ENCODE results near the gene PIGU.
"Not testable (repeated sequence)": the region's sequence is repeated elsewhere in the genome, so short reads cannot be mapped to it uniquely, and the experiment has no call there.

Gene PIGU

DNA sequence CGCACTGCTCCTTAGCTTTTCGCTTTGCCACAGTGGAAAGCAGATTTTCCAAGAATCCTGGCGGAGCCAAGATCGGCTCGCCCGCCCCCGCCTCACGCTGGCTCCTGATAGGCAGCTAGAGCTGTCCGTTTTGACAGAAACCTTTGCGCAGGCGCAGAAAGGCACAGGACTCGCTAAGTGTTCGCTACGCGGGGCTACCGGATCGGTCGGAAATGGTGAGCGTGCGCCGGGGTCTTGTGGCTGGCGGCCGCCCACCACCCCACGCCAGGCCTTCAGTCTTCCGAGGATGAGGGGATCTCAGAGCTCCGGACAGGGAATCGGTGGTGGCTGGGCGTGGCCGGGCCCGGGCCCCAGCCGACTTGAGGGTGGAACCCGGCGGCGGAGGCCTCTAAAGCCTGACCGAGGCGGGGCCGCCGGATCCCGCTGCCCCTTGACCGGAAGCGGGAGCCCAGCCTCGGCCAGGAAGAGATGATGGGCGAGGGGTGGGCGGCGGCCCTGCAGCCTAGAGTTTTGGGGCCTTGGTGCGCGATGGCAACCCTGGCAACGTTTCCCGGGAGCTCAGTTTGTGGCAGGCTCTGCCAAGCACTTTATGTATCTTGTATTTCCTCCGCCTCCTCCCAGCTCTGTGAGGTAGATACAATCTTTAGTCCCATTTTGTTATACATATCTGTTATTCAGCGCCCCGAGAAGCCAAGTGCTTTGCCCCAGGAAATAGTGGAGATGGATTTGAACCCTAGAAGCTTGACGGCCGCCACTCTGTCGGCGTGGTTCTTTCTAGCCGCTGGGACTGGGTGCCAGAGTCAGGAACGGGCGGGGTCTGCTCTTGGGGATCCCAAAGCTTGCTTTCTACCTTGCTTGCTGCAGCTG is 160.4 kb downstream of the PIGU start, which contains the start of gene DYNLRB1:
DYNLRB1 (plus strand) TSS at position 176 of the 867 bp plus-strand sequence; CDS start at position 213, 37 bp downstream.
- DNase-seq (ENCODE audit: low read depth), result peak; percentile 88
- TF ChIP-seq, protein P1, sequence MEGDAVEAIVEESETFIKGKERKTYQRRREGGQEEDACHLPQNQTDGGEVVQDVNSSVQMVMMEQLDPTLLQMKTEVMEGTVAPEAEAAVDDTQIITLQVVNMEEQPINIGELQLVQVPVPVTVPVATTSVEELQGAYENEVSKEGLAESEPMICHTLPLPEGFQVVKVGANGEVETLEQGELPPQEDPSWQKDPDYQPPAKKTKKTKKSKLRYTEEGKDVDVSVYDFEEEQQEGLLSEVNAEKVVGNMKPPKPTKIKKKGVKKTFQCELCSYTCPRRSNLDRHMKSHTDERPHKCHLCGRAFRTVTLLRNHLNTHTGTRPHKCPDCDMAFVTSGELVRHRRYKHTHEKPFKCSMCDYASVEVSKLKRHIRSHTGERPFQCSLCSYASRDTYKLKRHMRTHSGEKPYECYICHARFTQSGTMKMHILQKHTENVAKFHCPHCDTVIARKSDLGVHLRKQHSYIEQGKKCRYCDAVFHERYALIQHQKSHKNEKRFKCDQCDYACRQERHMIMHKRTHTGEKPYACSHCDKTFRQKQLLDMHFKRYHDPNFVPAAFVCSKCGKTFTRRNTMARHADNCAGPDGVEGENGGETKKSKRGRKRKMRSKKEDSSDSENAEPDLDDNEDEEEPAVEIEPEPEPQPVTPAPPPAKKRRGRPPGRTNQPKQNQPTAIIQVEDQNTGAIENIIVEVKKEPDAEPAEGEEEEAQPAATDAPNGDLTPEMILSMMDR (IDR thresholded peaks at IDR 0.05; ENCODE audit: low read depth, low read length, missing control alignments), result no peak
- H3K4me3 ChIP-seq (ENCODE audit: low read depth, low read length), result peak within 1 kb of the TSS; percentile 87

DNA sequence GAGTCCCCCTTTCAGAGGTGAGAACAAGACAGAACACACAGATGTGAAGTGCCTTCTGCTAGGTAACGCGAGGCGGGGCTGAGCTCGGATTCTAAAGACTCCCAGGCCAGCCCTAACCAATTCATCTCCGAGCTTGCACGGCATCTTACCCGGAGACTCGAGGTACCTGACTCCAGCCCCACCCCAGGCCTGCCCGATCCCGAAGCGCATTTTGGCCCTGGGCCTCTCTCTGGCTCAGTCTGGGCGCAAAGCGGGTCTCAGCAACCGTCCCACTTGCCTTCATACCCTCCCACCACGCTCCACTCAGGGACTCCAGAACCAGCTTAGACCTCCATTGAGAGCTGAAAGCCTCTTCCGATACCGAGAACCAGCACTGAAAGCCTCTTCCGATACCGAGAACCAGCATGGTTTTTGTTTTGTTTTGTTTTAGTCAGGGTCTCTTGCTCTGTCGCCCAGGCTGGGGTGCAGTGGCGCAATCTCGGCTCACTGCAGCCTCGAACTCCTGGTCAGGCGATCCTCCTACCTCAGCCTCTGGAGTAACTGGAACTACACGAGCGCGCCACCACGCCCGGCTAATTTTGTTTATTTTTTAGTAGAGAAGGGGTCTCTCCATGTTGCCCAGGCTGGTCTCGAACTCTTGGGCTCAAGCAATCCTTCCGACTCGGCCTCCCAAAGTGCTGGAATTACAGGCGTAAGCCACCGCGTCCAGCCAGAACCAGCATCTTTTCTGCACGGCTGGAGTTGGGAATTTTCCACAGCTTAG is 161.2 kb downstream of the PIGU start:
- peak; percentile 78 for DNase-seq (ENCODE audit: low read depth)
- TF ChIP-seq, protein P1 (IDR thresholded peaks at IDR 0.05; ENCODE audit: low read depth, low read length, missing control alignments), result no peak
- H3K4me3 ChIP-seq (ENCODE audit: low read depth, low read length), result peak overlapping the region; percentile 87

DNA sequence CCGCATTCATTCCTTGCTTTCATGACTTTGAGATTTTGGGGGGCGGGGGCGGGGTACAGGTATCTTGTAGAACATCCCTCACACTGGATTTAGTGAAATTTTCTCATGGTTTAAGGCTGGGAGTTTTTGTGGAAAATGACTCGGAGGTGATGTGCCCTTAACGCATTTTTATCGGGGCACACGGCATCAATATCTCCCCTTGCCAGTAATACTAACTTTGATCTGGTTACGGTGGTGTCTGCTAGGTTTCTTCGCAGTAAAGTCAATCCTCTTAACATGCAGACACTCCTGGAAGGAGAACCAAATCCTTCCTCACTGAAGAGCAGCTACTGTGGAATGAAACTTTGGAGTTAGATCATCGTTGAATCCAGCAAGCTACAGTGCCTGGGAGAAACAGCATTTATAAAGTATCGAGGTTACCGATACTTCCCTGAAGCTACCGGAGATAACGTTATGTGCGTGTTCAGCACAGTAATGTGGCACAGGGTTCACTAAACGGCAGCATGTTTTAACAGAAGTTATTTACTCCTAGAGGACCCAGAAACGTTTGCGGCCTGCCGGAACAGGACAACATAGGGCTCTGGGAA is 161.9 kb downstream of the PIGU start:
- peak overlapping the region; percentile 87 for H3K4me3 ChIP-seq (ENCODE audit: low read depth, low read length)
- TF ChIP-seq, protein P1 (IDR thresholded peaks at IDR 0.05; ENCODE audit: low read depth, low read length, missing control alignments), result no peak
- no peak for DNase-seq (ENCODE audit: low read depth)

DNA sequence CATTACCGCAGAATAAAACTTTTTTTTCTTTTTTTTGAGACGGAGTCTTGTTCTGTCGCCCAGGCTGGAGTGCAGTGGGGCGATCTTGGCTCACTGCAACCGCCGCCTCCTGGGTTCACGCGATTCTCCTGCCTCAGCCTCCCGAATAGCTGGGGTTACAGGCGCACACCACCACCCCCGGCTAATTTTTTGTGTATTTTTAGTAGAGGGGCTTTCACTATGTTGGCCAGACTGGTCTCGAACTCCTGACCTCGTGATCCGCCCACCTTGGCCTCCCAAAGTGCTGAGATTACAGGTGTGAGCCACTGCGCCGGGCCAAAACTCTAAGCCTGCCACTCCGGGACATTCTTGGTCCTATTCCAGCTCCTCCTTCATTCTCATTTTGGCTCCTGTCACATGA is 162.9 kb downstream of the PIGU start:
- H3K4me3 ChIP-seq (ENCODE audit: low read depth, low read length); DNase-seq (ENCODE audit: low read depth): not testable (repeated sequence)

DNA sequence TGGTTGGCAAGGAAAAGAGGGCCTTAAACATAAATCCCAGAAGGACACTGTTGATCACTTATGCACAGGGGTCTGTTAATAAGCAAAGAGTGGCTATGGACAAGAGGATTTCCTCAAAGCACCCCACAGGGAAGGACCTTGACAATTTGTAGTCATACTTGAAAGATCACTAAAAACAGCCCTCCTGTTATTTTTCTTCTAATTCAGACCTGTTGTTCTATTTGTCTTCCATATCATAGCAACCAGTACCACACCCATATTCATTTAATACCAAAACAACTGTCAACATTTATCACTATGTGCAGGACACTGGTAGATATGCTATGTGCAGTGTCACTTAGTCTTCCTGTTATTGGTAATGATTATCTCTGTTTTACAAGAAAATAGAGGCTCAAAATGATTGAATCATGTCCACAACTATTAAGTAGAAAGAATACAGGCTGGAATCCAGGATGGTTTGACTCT is 163.9 kb downstream of the PIGU start:
- no peak for DNase-seq (ENCODE audit: low read depth)
- TF ChIP-seq, protein P1 (IDR thresholded peaks at IDR 0.05; ENCODE audit: low read depth, low read length, missing control alignments), result no peak
- no peak overlapping the region for H3K4me3 ChIP-seq (ENCODE audit: low read depth, low read length)

DNA sequence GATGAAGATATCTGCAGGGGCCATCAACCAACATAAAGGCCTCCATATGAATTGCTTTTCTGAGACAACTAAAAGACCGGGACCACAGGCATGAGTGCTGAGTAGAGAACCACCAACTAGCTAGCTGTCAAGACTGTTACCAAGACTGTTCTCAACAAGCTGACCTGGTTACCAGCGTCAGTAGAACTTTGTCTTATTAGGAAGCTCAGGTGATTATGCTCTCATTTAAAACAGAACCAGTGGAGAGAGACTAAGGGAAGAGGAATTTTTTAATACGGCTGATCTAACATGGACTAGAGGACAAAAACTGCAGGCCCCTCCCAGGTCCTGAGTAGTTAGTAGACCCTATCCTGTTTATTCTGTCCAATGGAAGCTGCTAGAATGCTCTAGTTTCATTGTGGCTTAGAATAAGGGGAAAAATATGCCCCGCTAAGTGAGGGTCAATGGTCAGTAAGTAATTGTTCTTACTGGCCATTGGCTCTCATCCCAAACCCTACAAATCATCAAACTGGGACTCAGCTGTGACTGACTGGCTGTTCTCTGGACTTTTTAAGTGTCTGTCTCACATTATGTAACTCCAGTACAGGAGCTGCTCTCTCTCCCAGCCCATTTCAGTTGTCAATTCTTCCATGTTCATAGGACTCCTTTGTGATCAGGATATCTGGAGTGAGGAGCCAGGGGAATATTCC is 164.5 kb downstream of the PIGU start:
- DNase-seq (ENCODE audit: low read depth), result no peak
- TF ChIP-seq, protein P1 (IDR thresholded peaks at IDR 0.05; ENCODE audit: low read depth, low read length, missing control alignments), result no peak
- H3K4me3 ChIP-seq (ENCODE audit: low read depth, low read length), result no peak overlapping the region
